Jurkat, Clone E6-1 (cell line): ENCODE results near the gene CBFA2T3.

Source experiments
- DNase-seq: peaks from one replicate; pipeline ENCODE4 v3.0.0-alpha.2; 2011; ENCODE audit warnings: low read depth, low spot score
- H3K4me3 ChIP-seq: 2 replicates; pipeline ENCODE4 v1.5.1; 2011; ENCODE audit warnings: mild to moderate bottlenecking, low read length, control low read depth, moderate library complexity

Gene CBFA2T3

DNA sequence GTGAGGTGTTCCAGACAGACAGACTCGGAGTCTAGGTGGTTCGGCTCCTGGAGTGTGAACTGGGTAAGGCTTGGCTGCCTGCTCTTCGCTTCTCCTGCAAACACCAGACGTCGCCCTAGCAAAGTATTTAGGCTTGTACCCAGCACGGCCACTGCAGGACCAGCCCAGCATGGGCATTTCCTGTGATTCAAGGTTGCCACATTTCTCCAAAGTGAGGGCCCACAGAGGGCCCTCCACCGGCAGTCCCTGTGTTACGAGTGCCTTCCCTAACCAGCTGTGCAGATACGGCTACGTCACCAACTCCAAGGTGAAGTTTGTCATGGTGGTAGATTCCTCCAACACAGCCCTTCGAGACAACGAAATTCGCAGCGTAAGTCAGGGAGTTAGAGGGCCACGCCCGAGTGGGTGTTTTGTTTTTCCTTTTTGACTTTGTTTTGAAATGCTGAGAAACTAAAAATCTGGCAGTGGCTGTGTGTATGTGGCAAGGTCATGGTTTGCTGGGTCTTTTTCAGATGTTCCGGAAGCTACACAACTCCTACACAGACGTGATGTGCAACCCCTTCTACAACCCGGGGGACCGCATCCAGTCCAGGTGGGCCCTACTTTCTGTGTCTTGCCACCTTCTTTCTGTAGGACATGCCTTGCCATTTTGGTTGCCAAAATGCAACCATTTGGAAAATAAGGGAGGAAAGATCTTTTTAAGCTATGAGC, 117.5 kb downstream of the CBFA2T3 start:
- no peak for DNase-seq
- H3K4me3 ChIP-seq: no peak overlapping the region

- H3K4me3 ChIP-seq: peak overlapping the region; percentile 95
- DNase-seq: peak; percentile 62
Measured at GRCh38 chr16:88857728-88858339, 119.2 kb downstream of the CBFA2T3 start.

DNA sequence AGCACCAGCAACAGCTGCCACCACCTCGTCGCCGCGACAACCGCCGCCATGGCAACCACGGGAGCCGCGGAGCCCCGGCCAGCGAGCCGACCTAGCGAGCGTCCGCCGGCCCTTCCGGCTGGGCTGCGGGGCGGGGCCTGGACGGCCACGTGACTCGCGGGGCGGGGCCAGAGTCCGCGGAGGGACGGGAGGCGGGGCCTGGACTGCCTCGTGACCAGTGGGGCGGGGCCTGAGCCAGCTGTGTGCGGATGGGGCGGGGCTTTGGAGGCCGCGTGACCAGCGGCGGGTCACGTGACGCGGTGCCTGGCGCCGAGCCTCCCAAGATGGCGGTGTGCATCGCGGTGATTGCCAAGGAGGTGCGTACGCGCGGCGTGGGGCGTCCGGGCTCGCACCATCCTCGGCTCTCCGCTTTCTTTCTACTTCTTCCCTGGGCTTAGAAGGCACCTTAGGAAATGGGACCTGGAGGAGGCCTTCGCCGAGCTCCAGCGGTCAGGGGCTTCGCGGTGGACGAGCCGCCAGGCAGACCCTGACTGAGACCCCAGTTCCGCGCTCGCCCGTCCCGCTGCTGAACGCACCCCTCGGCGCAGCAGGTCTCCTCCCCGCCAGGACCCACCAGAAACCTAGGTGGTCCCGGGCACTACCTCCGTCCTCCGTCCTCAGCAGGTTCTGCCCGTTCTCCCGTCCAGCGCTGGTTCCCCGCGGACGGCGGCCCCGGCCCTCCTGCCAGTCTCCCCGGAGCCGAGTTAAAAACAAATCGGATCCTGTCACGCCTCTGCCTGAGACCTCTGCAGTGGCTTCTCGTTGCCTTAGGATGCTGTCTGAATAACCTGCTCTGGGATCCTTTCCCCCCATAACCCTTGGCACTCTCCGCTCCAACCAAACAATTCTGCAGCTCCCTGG, 119.9 kb downstream of the CBFA2T3 start, which contains the start of the genes GALNS and TRAPPC2L:
Gene GALNS (minus strand): TSS at position 120 of the 900 bp plus-strand sequence. CDS start 70 bp downstream, at position 50.
Gene TRAPPC2L (plus strand): TSS at position 300 of the 900 bp plus-strand sequence. CDS start 24 bp downstream, at position 324.
- peak within 1 kb of the TSS; percentile 95 for H3K4me3 ChIP-seq
- peak; percentile 85 for DNase-seq

- no peak for DNase-seq
- H3K4me3 ChIP-seq: peak overlapping the region; percentile 95
Measured at GRCh38 chr16:88856122-88856827, 120.7 kb downstream of the CBFA2T3 start.

GRCh38 chr16:88855736-88856121, 121.3 kb downstream of the CBFA2T3 start:
- no peak overlapping the region for H3K4me3 ChIP-seq

GRCh38 chr16:88855176-88855575, 121.8 kb downstream of the CBFA2T3 start:
- no peak for DNase-seq
- H3K4me3 ChIP-seq: no peak overlapping the region

More at GRCh38 chr16:88855736-88856121, 121.3 kb downstream of the CBFA2T3 start:
- DNase-seq: no peak

GRCh38 chr16:88854306-88855111, 122.5 kb downstream of the CBFA2T3 start:
- peak; percentile 41 for DNase-seq
- H3K4me3 ChIP-seq: no peak overlapping the region

DNA sequence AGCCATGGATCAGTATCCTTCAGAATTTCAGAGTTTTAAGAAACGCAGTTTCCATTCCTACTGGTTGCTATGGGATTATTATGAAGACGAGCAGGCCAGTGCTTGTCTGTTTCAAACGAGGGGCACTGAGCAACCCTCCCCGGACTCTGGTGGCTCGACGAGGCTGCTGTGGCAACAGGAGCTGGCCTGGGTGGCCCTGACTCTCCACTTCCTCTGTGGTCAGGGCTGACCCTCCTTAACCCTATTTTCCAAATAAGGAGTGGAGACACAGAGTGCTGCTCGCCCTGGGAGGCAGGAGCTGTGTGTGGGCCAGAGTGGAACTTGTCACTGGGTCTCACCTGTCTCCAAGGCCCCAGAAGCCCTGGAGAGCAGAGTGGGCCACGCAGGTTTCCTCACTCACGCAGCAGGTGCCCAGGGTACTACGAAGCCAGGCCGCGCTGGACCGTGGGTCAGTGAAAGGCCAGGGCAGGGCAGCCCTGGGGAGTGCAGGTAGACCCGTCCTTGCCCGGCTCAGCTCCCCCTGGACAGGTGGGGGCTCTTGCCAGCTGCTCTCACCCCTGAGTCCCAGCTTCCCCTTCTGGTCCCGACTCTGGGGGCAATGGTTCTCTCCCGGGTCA, 123.6 kb downstream of the CBFA2T3 start:
- no peak for DNase-seq
- no peak overlapping the region for H3K4me3 ChIP-seq

DNA sequence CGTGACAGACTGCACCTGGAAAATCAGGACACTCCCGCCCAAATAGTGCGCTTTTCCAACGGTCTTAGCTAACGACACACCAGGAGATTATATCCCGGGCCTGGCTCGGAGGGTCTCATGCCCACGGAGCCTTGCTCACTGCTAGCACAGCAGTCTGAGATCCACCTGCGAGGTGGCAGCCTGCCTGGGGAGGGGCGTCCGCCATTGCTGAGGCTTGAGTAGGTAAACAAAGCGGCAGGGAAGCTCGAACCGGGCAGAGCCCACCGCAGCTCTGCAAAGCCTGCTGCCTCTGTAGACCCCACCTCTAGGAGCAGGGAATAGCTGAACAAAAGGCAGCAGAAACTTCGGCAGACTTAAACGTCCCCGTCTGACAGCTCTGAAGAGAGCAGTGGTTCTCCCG, 125.4 kb downstream of the CBFA2T3 start:
- no peak overlapping the region for H3K4me3 ChIP-seq
- DNase-seq: no peak

GRCh38 chr16:88850531-88851199, 126.3 kb downstream of the CBFA2T3 start:
- no peak for DNase-seq
- H3K4me3 ChIP-seq: no peak overlapping the region

- no peak for DNase-seq
Measured at GRCh38 chr16:88848557-88848956, 128.4 kb downstream of the CBFA2T3 start.

GRCh38 chr16:88847654-88848053, 129.4 kb downstream of the CBFA2T3 start:
- H3K4me3 ChIP-seq: no peak overlapping the region
- DNase-seq: no peak

More at GRCh38 chr16:88848557-88848956, 128.4 kb downstream of the CBFA2T3 start:
- H3K4me3 ChIP-seq: no peak overlapping the region

GRCh38 chr16:88846088-88846487, 130.9 kb downstream of the CBFA2T3 start:
- no peak for DNase-seq
- no peak overlapping the region for H3K4me3 ChIP-seq

DNA sequence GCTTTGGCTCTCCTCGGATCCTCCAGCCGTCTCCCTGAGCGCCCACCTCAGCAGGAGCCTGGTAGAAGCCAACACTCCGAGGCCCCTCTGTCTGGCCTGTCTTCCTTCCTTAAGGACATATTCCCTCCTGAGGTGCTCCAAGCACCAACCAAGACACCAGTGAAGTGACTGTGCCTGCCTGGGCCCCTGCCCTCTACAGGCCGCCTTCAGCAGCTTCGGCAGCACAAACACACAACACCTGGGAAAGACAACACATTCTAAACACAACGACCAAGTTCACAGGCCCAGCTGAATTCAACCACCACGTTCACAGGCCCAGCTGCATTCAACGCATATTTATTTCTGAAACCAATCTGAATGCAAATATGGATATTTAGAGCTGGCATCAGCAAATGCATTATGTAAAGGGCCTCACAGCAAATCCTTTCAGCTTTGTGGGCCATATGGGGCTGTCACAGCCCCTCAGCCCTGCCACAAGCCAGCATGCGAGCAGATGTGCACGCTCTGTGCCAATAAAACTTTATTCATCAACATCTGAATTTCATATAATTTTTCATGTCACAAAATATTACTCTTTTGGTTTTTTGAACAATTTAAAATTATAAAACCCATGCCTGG, 132.5 kb downstream of the CBFA2T3 start:
- DNase-seq: no peak
- H3K4me3 ChIP-seq: no peak overlapping the region

- no peak overlapping the region for H3K4me3 ChIP-seq
- DNase-seq: no peak
Measured at GRCh38 chr16:88843256-88843655, 133.8 kb downstream of the CBFA2T3 start.

DNA sequence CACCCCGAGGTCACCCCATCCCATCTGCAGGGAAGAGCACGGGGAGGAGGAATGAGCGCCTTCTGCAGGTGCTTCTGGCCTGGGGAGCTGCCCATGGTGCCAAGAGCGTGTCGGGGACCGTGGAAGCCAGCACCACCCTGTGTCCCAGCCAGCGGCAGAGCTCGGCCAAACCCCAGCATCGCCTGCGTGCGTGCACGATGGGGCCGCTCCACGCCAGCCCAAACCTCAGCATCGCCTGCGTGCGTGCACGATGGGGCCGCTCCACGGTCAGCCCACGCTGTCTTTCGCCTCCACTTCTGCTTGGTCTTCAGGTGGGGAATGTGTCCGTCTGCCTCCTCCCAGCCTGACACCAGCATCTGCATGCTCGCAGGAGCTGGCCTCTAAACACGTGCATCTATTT, 134.2 kb downstream of the CBFA2T3 start:
- no peak for DNase-seq
- no peak overlapping the region for H3K4me3 ChIP-seq

GRCh38 chr16:88842308-88842756, 134.7 kb downstream of the CBFA2T3 start:
- H3K4me3 ChIP-seq: no peak overlapping the region
- DNase-seq: no peak
